HG03175 (cell line): ENCODE measurements around the gene TMSB15C.

ENCODE experiments used
- ATAC-seq: cut with Tn5 transposase; IDR thresholded peaks from one replicate; pipeline ENCODE4 v1.9.1; 2021; ENCODE audit warnings: mild to moderate bottlenecking, moderate library complexity; ENCODE audit not compliant: unreplicated experiment

Gene TMSB15C

GRCh38 chrX:104047171-104047570, 28.9 kb downstream of the TMSB15C start:
- ATAC-seq = no peak

GRCh38 chrX:104045642-104046041, 30.4 kb downstream of the TMSB15C start:
- ATAC-seq = no peak

- ATAC-seq = no peak
Measured at GRCh38 chrX:104041003-104041402, 35.0 kb downstream of the TMSB15C start.

- no peak for ATAC-seq
Measured at GRCh38 chrX:104039689-104040505, 36.1 kb downstream of the TMSB15C start, which contains the start of gene H2BW2. Gene H2BW2 (plus strand): TSS chrX:104039956. CDS start chrX:104039995, 39 bp downstream.
